Thyroid gland (tissue), 4 donors: Measurements from ENCODE around the gene HACD2.

Experiments
- CTCF ChIP-seq, 6 experiments: fragments of 200-600 bp in 3 of 6; fragments of 450-650 bp in 3 of 6; sonication (generic) in 3 of 6; IDR thresholded peaks; one replicate each; pipeline ENCODE4 v1.5.1; 2016 to 2019; ENCODE audit warnings: antibody characterized with exemption in 6 of 6, mild to moderate bottlenecking in 2 of 6, inconsistent platforms in 1 of 6, moderate library complexity in 1 of 6
- POLR2A ChIP-seq, 2 donors: fragments of 450-650 bp; IDR thresholded peaks; one replicate each; pipeline ENCODE4 v1.6.1; 2017; ENCODE audit warnings: antibody characterized with exemption in 2 of 2, mild to moderate bottlenecking in 2 of 2, moderate library complexity in 1 of 2

- TF ChIP-seq POLR2A (IDR thresholded peaks at IDR 0.05) (no peak), CTCF (IDR thresholded peaks at IDR 0.05) (no peak)
Observed at GRCh38 chr3:123446610-123447109, 138.2 kb downstream of the HACD2 start.
